Smooth muscle cell (in vitro differentiated cells): Measurements from ENCODE around the gene EHHADH. TPM values are rescaled to one million over a fixed set of nuclear protein-coding genes. Genes with fewer than 3 reads are reported as not detected.

Source experiments
- DNase-seq: peaks from one replicate; lab custom pipeline; 2025; ENCODE audit not compliant: unreplicated experiment; lab: John Stamatoyannopoulos, UW
- H2AFZ ChIP-seq: fragments of 200-600 bp; sonication (generic); 2 replicates; pipeline ENCODE4 v1.6.0; 2016; ENCODE audit warnings: antibody characterized with exemption, low read depth, mild to moderate bottlenecking
- H3F3A ChIP-seq: fragments of 200-600 bp; sonication (generic); 2 replicates; pipeline ENCODE4 v1.6.0; 2017; ENCODE audit warnings: antibody characterized with exemption, low read depth
- H3K27ac ChIP-seq: fragments of 200-600 bp; sonication (generic); 2 replicates; pipeline ENCODE4 v1.5.1; 2016; ENCODE audit warnings: low read depth, mild to moderate bottlenecking
- H3K27me3 ChIP-seq: fragments of 200-600 bp; sonication (generic); 2 replicates; pipeline ENCODE4 v1.6.1; 2016; ENCODE audit warnings: low read depth, mild to moderate bottlenecking
- H3K36me3 ChIP-seq: fragments of 200-600 bp; sonication (generic); 2 replicates; pipeline ENCODE4 v1.5.1; 2016; ENCODE audit warnings: low read depth
- H3K4me1 ChIP-seq: fragments of 200-600 bp; sonication (generic); 2 replicates; pipeline ENCODE4 v1.5.1; 2016; ENCODE audit warnings: low read depth
- H3K4me2 ChIP-seq: fragments of 200-600 bp; sonication (generic); 2 replicates; pipeline ENCODE4 v1.6.0; 2016; ENCODE audit warnings: mild to moderate bottlenecking
- H3K4me3 ChIP-seq: fragments of 200-600 bp; sonication (generic); 2 replicates; pipeline ENCODE4 v1.5.1; 2016; ENCODE audit warnings: mild to moderate bottlenecking
- H3K79me2 ChIP-seq: fragments of 200-600 bp; sonication (generic); 2 replicates; pipeline ENCODE4 v1.6.0; 2016; ENCODE audit warnings: low read depth, mild to moderate bottlenecking
- H3K9ac ChIP-seq: fragments of 200-600 bp; sonication (generic); 2 replicates; pipeline ENCODE4 v1.6.0; 2016; ENCODE audit warnings: low read depth
- H3K9me3 ChIP-seq: fragments of 200-600 bp; sonication (generic); replicated peaks from 2 replicates; pipeline ENCODE4 v1.5.1; 2016; ENCODE audit warnings: low read depth
- H4K20me1 ChIP-seq: fragments of 200-600 bp; sonication (generic); 2 replicates; pipeline ENCODE4 v1.6.0; 2016; ENCODE audit warnings: low read depth
- CTCF ChIP-seq: fragments of 200-600 bp; sonication (generic); IDR thresholded peaks from 2 replicates; pipeline ENCODE4 v1.5.1; 2017; ENCODE audit warnings: borderline replicate concordance, mild to moderate bottlenecking, antibody characterized with exemption; ENCODE audit not compliant: insufficient read depth, poor library complexity, severe bottlenecking
- WGBS: methylation state at CpG from one replicate; pipeline ENCODE4 v1.1.7; 2016; ENCODE audit warnings: low lambda C conversion rate; 5-methylcytosine and 5-hydroxymethylcytosine counted together
- polyA plus RNA-seq: library from polyadenylated mRNA; unstranded; fragments of >200 nt; fragmentation: Nextera tagmentation; extraction: Ambion mirVana; gene quantifications from 2 replicates; pipeline ENCODE4 v1.2.1, GENCODE V29; 2016
- total RNA-seq: library from RNA; depleted of rRNA; stranded (reverse); fragments of >200 nt; gene quantifications from 2 replicates; pipeline ENCODE4 v1.2.3, GENCODE V29; 2014

The EHHADH gene
- total and polyA plus RNA-seq, 2 experiments from 2014 or later, result 2.7 to 2.9 TPM

- Histone ChIP-seq H3K27me3 (no peaks in the 10 kb centered on the region), H3K27ac (no peak overlapping the region), H3K4me1 (peaks cover 7% of the 10 kb centered on the region), H3K9ac (no peak overlapping the region), H3K4me2 (no peak overlapping the region), H3F3A (no peaks in the 10 kb centered on the region), H4K20me1 (no peaks in the 10 kb centered on the region), H3K4me3 (no peak overlapping the region), H3K79me2 (no peaks in the 10 kb centered on the region), H2AFZ (no peak overlapping the region), H3K36me3 (no peaks in the 10 kb centered on the region), H3K9me3 (no peaks in the 10 kb centered on the region)
- no peak for DNase-seq
- WGBS, result 94% methylated on average over 1 of the region's 1 CpG
- no peak for TF ChIP-seq CTCF
Measured at GRCh38 chr3:185208823-185209222, 45.0 kb downstream of the EHHADH start.

GRCh38 chr3:185207931-185208746, 45.7 kb downstream of the EHHADH start:
- H3F3A ChIP-seq, result no peaks in the 10 kb centered on the region
- H3K4me2 ChIP-seq, result no peak overlapping the region
- no peaks in the 10 kb centered on the region for H3K9me3 ChIP-seq
- no peak overlapping the region for H3K9ac ChIP-seq
- TF ChIP-seq CTCF, result no peak
- peaks cover 7% of the 10 kb centered on the region for H3K4me1 ChIP-seq
- H4K20me1 ChIP-seq, result no peaks in the 10 kb centered on the region
- no peak overlapping the region for H2AFZ ChIP-seq
- no peaks in the 10 kb centered on the region for H3K36me3 ChIP-seq
- no peaks in the 10 kb centered on the region for H3K27me3 ChIP-seq
- WGBS, result 81% methylated on average over 6 of the region's 6 CpGs
- DNase-seq, result no peak
- no peak overlapping the region for H3K27ac ChIP-seq
- H3K4me3 ChIP-seq, result no peak overlapping the region
- no peaks in the 10 kb centered on the region for H3K79me2 ChIP-seq

- H3K4me2 ChIP-seq, result no peak overlapping the region
- no peaks in the 10 kb centered on the region for H3K9me3 ChIP-seq
- no peak for TF ChIP-seq CTCF
- no peak overlapping the region for H2AFZ ChIP-seq
- H3K9ac ChIP-seq, result no peak overlapping the region
- no peaks in the 10 kb centered on the region for H3K27me3 ChIP-seq
- DNase-seq, result no peak
- H3K4me3 ChIP-seq, result no peak overlapping the region
- no peak overlapping the region for H3K27ac ChIP-seq
- WGBS, result 96% methylated on average over 2 of the region's 2 CpGs
- no peaks in the 10 kb centered on the region for H3F3A ChIP-seq
- no peaks in the 10 kb centered on the region for H4K20me1 ChIP-seq
- no peaks in the 10 kb centered on the region for H3K36me3 ChIP-seq
- peaks cover 7% of the 10 kb centered on the region for H3K4me1 ChIP-seq
- H3K79me2 ChIP-seq, result no peaks in the 10 kb centered on the region
Measured at GRCh38 chr3:185207481-185207880, 46.4 kb downstream of the EHHADH start.

- no peak for TF ChIP-seq CTCF
- DNase-seq, result no peak
- H3F3A ChIP-seq, result no peaks in the 10 kb centered on the region
- no peaks in the 10 kb centered on the region for H3K79me2 ChIP-seq
- H3K27ac ChIP-seq, result no peak overlapping the region
- H3K36me3 ChIP-seq, result no peaks in the 10 kb centered on the region
- 67% methylated on average over 7 of the region's 7 CpGs for whole genome bisulfite sequencing
- no peak overlapping the region for H3K4me3 ChIP-seq
- H3K4me2 ChIP-seq, result no peak overlapping the region
- H3K9me3 ChIP-seq, result no peaks in the 10 kb centered on the region
- H2AFZ ChIP-seq, result no peak overlapping the region
- H4K20me1 ChIP-seq, result no peaks in the 10 kb centered on the region
- peaks cover 5% of the 10 kb centered on the region for H3K4me1 ChIP-seq
- no peaks in the 10 kb centered on the region for H3K27me3 ChIP-seq
- no peak overlapping the region for H3K9ac ChIP-seq
Measured at GRCh38 chr3:185205865-185206264, 48.0 kb downstream of the EHHADH start.
